GM06990 (cell line): ENCODE measurements around the gene PRKAR2A.
"Not testable (repeated sequence)": the region's sequence is repeated elsewhere in the genome, so short reads cannot be mapped to it uniquely, and the experiment has no call there.

Experiments used
- DNase-seq: peaks from one replicate; pipeline ENCODE4 v3.0.0-alpha.2; 2011; ENCODE audit not compliant: insufficient read length; ENCODE audit errors: extremely low read depth
- H3K27me3 ChIP-seq: replicated peaks from 2 replicates; pipeline ENCODE4 v1.6.0; 2011; ENCODE audit warnings: low read length; ENCODE audit not compliant: control insufficient read depth, insufficient read depth
- H3K36me3 ChIP-seq: 2 replicates; pipeline ENCODE4 v1.5.1; 2011; ENCODE audit warnings: low read length; ENCODE audit not compliant: control insufficient read depth, insufficient read depth
- H3K4me3 ChIP-seq: replicated peaks from 2 replicates; pipeline ENCODE4 v1.5.1; 2011; ENCODE audit warnings: low read depth, mild to moderate bottlenecking, control low read depth, low read length
- TF ChIP-seq, protein P1 (sequence below): IDR thresholded peaks from 2 replicates; pipeline ENCODE4 v1.5.1; 2011; ENCODE audit warnings: low read length, control low read depth, mild to moderate bottlenecking, inconsistent platforms; ENCODE audit not compliant: insufficient read depth, poor library complexity, severe bottlenecking

The PRKAR2A gene

DNA sequence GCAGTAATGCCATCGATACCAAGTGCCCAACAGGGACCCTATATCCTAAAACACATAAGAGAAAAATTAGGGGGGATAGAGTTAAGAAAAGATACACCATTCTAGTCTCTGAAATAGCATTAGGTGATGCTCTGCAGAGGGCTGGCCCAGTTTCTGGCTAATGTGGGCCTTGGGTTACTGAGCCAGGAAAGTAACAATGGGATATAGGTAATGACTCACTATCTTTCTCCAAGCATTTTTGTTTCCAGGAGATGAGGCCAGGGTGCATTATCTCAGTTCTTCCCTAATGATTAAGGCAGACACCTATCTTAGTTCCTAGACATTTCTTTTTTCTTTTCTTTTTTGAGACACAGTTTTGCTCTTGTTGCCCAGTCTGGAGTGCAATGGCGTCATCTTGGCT, 50.0 kb downstream of the PRKAR2A start:
- TF ChIP-seq, protein P1, sequence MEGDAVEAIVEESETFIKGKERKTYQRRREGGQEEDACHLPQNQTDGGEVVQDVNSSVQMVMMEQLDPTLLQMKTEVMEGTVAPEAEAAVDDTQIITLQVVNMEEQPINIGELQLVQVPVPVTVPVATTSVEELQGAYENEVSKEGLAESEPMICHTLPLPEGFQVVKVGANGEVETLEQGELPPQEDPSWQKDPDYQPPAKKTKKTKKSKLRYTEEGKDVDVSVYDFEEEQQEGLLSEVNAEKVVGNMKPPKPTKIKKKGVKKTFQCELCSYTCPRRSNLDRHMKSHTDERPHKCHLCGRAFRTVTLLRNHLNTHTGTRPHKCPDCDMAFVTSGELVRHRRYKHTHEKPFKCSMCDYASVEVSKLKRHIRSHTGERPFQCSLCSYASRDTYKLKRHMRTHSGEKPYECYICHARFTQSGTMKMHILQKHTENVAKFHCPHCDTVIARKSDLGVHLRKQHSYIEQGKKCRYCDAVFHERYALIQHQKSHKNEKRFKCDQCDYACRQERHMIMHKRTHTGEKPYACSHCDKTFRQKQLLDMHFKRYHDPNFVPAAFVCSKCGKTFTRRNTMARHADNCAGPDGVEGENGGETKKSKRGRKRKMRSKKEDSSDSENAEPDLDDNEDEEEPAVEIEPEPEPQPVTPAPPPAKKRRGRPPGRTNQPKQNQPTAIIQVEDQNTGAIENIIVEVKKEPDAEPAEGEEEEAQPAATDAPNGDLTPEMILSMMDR = no peak
- no peak overlapping the region for H3K4me3 ChIP-seq
- no peaks in the 10 kb centered on the region; the same call in 1 of the 2 replicates for H3K36me3 ChIP-seq
- DNase-seq = no peak
- H3K27me3 ChIP-seq = no peaks in the 10 kb centered on the region

DNA sequence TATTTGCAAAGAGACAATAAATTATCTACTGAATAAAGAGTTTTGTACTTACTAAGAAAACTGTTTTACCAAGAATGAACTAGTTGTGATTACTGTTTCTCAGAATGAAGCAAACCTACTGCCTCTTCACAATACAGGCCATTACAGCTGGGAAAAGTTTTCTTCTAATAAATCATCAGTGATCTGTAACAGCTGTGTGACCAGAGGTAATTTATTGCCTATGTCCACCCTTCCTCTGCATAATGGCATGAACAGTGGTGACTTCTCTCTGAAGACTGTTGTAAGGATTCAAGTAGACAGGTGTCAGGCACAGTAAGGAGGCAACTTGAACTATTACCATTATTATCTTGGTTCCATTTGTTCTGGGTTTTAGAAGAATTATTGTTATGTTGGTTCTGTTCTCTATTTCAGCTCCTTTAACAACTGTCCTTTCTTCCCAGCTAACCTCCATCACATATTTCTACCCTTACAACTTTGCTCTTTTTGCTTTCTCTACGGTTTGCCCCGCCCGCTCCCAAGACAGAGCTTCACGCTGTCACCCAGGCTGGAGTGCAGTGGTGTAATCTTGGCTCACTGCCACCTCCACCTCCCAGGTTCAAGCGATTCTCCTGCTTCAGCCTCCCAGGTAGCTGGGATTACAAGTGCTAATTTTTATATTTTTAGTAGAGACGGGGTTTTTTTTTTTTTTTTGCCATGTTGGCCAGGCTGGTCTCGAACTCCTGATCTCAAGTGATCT, 51.5 kb downstream of the PRKAR2A start:
- no peaks in the 10 kb centered on the region; the same call in 1 of the 2 replicates for H3K36me3 ChIP-seq
- TF ChIP-seq, protein P1 = no peak

DNA sequence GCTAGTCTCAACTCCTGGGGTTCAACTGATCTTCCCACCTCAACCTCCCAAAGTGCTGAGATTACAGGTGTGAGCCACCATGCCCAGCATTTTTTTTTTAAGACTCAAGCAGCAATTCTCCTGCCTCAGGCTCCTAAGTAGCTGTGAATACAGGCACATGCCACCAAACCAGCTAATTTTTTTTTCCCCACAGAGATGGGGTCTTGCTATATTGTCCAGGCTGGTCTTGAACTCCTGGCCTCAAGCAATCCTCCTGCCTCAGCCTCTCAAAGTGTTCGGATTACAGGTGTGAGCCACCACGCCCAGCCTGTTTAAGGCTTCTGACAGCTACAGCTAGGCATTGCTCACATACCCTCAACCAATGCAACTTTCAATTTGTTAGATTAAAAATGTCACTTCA, 54.2 kb downstream of the PRKAR2A start:
- not testable (repeated sequence) for H3K4me3 ChIP-seq

More for the DNA sequence above, 51.5 kb downstream of the PRKAR2A start:
- DNase-seq = no peak
- no peaks in the 10 kb centered on the region for H3K27me3 ChIP-seq
- no peak overlapping the region for H3K4me3 ChIP-seq

DNA sequence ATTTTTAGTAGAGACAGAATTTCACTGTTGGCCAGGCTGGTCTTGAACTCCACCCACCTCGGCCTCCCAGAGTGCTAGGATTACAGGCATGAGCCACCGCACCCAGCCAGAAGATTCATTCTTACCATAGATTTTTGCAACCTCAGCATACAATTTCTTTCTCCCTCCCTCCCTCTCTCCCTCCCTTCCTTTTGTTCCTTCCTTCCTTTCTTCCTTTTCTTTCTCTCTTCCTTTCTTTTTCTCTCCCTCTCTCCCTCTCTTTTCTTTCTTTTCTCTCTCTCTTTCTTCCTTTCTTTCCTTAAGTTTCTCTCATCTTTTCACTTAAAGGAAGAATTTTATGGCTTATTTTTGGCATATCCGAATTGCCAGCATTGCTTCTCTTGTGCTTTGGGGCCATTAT, 58.0 kb downstream of the PRKAR2A start:
- TF ChIP-seq, protein P1 = no peak
- no peaks in the 10 kb centered on the region for H3K27me3 ChIP-seq
- H3K36me3 ChIP-seq = no peaks in the 10 kb centered on the region; the same call in 1 of the 2 replicates
- no peak overlapping the region for H3K4me3 ChIP-seq
- DNase-seq = no peak

More for the DNA sequence above, 54.2 kb downstream of the PRKAR2A start:
- not testable (repeated sequence) for H3K27me3 ChIP-seq, DNase-seq, H3K36me3 ChIP-seq

DNA sequence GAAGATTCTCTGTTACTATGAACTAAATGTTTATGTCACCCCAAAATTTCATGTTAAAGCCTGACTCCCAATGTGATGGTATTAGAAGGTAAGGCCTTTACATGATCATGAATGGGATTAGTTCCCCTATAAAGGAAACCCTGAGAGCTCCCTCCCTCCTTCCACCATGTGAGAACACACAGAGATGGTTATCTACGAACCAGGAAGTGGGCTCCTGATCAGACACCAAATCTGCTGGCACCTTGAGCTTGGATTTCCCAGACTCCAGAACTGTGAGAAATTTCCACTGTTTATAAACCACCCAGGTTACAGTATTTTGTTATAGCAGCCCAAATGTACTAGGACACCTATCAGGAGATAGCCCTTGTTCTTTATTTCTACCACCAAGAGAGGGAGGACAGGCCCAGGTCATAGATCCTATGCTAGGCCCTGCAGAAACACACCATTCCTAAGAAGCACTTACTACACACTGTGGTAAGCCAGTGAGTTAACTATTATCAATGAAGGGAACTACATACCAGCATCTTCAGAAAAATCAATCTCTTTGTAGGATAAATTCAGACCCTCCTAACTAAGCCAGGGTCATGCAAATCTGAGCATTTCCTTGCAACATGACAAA, 59.0 kb downstream of the PRKAR2A start:
- TF ChIP-seq, protein P1 = no peak
- no peak overlapping the region for H3K4me3 ChIP-seq
- H3K27me3 ChIP-seq = no peaks in the 10 kb centered on the region
- H3K36me3 ChIP-seq = no peaks in the 10 kb centered on the region; the same call in 1 of the 2 replicates
- DNase-seq = no peak

DNA sequence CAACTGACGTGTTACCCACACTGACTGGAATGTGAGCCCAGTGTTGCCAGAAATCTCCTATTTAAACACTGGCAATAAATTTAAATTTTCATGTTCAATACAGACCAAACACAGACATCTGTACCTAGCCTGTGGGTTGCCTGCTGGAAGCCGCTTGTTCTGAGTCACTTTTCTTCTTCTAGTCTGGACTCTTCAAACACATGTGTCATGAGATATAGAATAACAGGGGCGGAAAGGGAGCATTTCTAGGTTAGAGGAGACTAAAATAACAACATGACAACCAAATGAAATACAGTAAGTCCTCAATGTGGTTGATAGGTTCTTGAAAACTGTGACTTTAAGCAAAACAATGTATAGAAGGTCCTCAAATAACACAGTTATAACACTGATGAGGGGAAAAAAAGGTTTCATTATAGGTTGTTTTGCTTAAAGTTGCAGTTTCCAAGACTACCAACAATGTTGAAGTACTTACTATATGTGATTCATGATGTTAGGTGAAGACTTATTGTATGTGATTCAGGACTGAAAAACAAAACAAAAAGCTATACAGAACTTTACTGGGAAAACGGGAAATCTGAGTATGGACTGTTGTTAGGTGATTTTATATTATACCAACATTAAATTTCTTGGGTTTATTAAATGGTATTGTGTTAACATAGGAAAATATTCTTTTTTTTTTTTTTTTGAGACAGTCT, 63.1 kb downstream of the PRKAR2A start:
- no peaks in the 10 kb centered on the region; the same call in 1 of the 2 replicates for H3K36me3 ChIP-seq
- TF ChIP-seq, protein P1 = no peak
- H3K27me3 ChIP-seq = no peaks in the 10 kb centered on the region
- DNase-seq = no peak
- no peak overlapping the region for H3K4me3 ChIP-seq
